K562 (cell line): ENCODE results near the gene ADGRL3. TPM values are rescaled to one million over a fixed set of nuclear protein-coding genes. Genes with fewer than 3 reads are reported as not detected.

Experiments
- ATAC-seq: fragments of 200-7000 bp; cut with Tn5 transposase; 3 replicates; pipeline ENCODE4 v1.9.1; 2020; ENCODE audit warnings: moderate library complexity
- BruUV-seq: library from RNA; stranded (reverse); fragments of 400-500 nt; replicated peaks from 2 replicates; lab custom pipeline; 2021; lab: Mats Ljungman, UMichigan
- CTCF ChIA-PET: fragments of 300-600 bp; formaldehyde crosslinking; extraction: SDS; loops from one replicate; lab custom pipeline; 2021; ENCODE audit warnings: low intra/inter-chr PET ratio; lab: Yijun Ruan, JAX
- POLR2A ChIA-PET: fragments of 300-600, 350-650 bp; sonication (Branson Sonifier 250); formaldehyde crosslinking; extraction: SDS; loops from one replicate; lab custom pipeline; 2021; ENCODE audit warnings: antibody characterized with exemption, inconsistent platforms; lab: Yijun Ruan, JAX
- DNase-seq, 4 experiments: peaks; one replicate each; pipeline versions ENCODE4 v3.0.0 to v3.0.0-alpha.2; 2011 to 2018; ENCODE audit warnings: low spot score in 3 of 4, mixed read lengths in 3 of 4; ENCODE audit errors: extremely low read depth in 1 of 4
- FAIRE-seq: peaks from 2 replicates; lab custom pipeline; 2011; peaks lifted over from hg19 to GRCh38; lab: Jason Lieb, UNC
- H2AFZ ChIP-seq: 2 replicates; pipeline ENCODE4 v1.6.0; 2011; ENCODE audit warnings: low read depth, low read length, control low read depth, inconsistent platforms
- H3K27ac ChIP-seq: fragments of 200-600 bp; 3 replicates; pipeline ENCODE4 v1.8.0; 2011; ENCODE audit warnings: low read depth, mild to moderate bottlenecking, control low read depth, inconsistent platforms, low read length, moderate library complexity, mixed read lengths; ENCODE audit errors: extremely low read depth
- H3K27me3 ChIP-seq, 2 experiments: fragments of 300-600 bp in 1 of 2; 2 replicates in 1 of 2; 3 replicates in 1 of 2; pipeline versions ENCODE4 v1.6.0 to v1.8.0; 2011; ENCODE audit warnings: inconsistent platforms in 2 of 2, low read length in 2 of 2, mild to moderate bottlenecking in 1 of 2, mixed read lengths in 1 of 2, moderate library complexity in 1 of 2; ENCODE audit not compliant: control insufficient read depth in 2 of 2, insufficient read depth in 2 of 2
- H3K36me3 ChIP-seq: fragments of 300-600 bp; 3 replicates; pipeline ENCODE4 v1.8.0; 2011; ENCODE audit warnings: mild to moderate bottlenecking, low read length, inconsistent platforms; ENCODE audit not compliant: control insufficient read depth, insufficient read depth
- H3K4me1 ChIP-seq, 2 experiments: fragments of 200-600 bp in 1 of 2; replicated peaks in 1 of 2; 2 replicates in 1 of 2; 3 replicates in 1 of 2; pipeline versions ENCODE4 v1.5.1 to v1.8.0; 2011; ENCODE audit warnings: inconsistent platforms in 2 of 2, low read length in 2 of 2, mild to moderate bottlenecking in 1 of 2, mixed read lengths in 1 of 2, moderate library complexity in 1 of 2; ENCODE audit not compliant: control insufficient read depth in 2 of 2, insufficient read depth in 2 of 2
- H3K4me2 ChIP-seq: 2 replicates; pipeline ENCODE4 v1.6.1; 2011; ENCODE audit warnings: low read length, control low read depth, inconsistent platforms, mixed read lengths; ENCODE audit not compliant: insufficient read depth
- H3K4me3 ChIP-seq: fragments of 200-600 bp; sonication (generic), shearing (Covaris generic); 2 replicates; pipeline ENCODE4 v1.5.1; 2016; ENCODE audit warnings: control low read depth, inconsistent platforms
- H3K79me2 ChIP-seq: fragments of 200-600 bp; 3 replicates; pipeline ENCODE4 v1.8.0; 2011; ENCODE audit warnings: low read length, inconsistent platforms; ENCODE audit not compliant: control insufficient read depth, insufficient read depth
- H3K9ac ChIP-seq, 2 experiments: 2 replicates each; pipeline versions ENCODE4 v1.6.0 to v1.6.1; 2011; ENCODE audit warnings: low read depth in 2 of 2, low read length in 2 of 2, control low read depth in 1 of 2, inconsistent platforms in 1 of 2, mild to moderate bottlenecking in 1 of 2, mixed read lengths in 1 of 2; ENCODE audit not compliant: insufficient read depth in 1 of 2
- H3K9me1 ChIP-seq: one replicate; pipeline ENCODE4 v1.6.0; 2011; ENCODE audit warnings: inconsistent platforms, mild to moderate bottlenecking, low read length, moderate library complexity; ENCODE audit not compliant: control insufficient read depth, insufficient read depth
- H3K9me3 ChIP-seq: replicated peaks from 2 replicates; pipeline ENCODE4 v1.5.1; 2011; ENCODE audit warnings: low read depth, low read length, inconsistent platforms; ENCODE audit not compliant: control insufficient read depth, insufficient read depth
- H4K20me1 ChIP-seq: replicated peaks from 2 replicates; pipeline ENCODE4 v1.6.1; 2011; ENCODE audit warnings: low read length, inconsistent platforms, mixed read lengths; ENCODE audit not compliant: control insufficient read depth, insufficient read depth
- AFF4 ChIP-seq: sonication (generic); formaldehyde crosslinking; IDR thresholded peaks from 2 replicates; pipeline ENCODE4 v1.8.0; 2023; ENCODE audit warnings: mild to moderate bottlenecking, missing genetic modification reagents
- CCAR2 ChIP-seq: fragments of 200-400 bp; formaldehyde crosslinking; IDR thresholded peaks from 2 replicates; pipeline ENCODE4 v1.6.1; 2017; ENCODE audit warnings: mild to moderate bottlenecking, low read depth, low read length
- CTCF ChIP-seq, 3 experiments: IDR thresholded peaks in 2 of 3; conservative IDR thresholded peaks in 1 of 3; 2 replicates each; pipeline ENCODE4 v1.5.1; 2011 to 2012; ENCODE audit warnings: low read length in 3 of 3, mild to moderate bottlenecking in 3 of 3, control low read depth in 2 of 3, improper control_type of control experiment in 1 of 3, inconsistent platforms in 1 of 3, low read depth in 1 of 3, mixed read lengths in 1 of 3, moderate library complexity in 1 of 3; ENCODE audit not compliant: insufficient read depth in 2 of 3
- GABPB1 ChIP-seq: sonication (generic); formaldehyde crosslinking; IDR thresholded peaks from 2 replicates; pipeline ENCODE4 v1.8.0; 2022; ENCODE audit warnings: mild to moderate bottlenecking, missing genetic modification reagents
- KDM5B ChIP-seq: fragments of 200-600 bp; sonication (generic); IDR thresholded peaks from 2 replicates; pipeline ENCODE4 v1.6.1; 2012; ENCODE audit warnings: low read depth, mild to moderate bottlenecking, moderate library complexity, low read length, control low read depth, inconsistent platforms; ENCODE audit not compliant: insufficient replicate concordance
- RNF2 ChIP-seq: sonication (generic); IDR thresholded peaks from 2 replicates; pipeline ENCODE4 v1.6.1; 2016
- USF2 ChIP-seq: sonication (generic); formaldehyde crosslinking; IDR thresholded peaks from 2 replicates; pipeline ENCODE4 v1.5.0; 2020; ENCODE audit warnings: missing genetic modification reagents
- XRCC4 ChIP-seq: IDR thresholded peaks from one replicate; pipeline ENCODE4 v1.6.1; 2011; ENCODE audit not compliant: insufficient read depth, insufficient read length; ENCODE audit errors: extremely low read depth
- ZHX1 ChIP-seq: fragments of 150-350 bp; conservative IDR thresholded peaks from 2 replicates; pipeline ENCODE4 v1.6.1; 2014; ENCODE audit warnings: low read length
- ZNF354B ChIP-seq: fragments of 250-450 bp; sonication (Bioruptor Pico); IDR thresholded peaks from 2 replicates; pipeline ENCODE4 v1.4.0; 2020
- ZNF740 ChIP-seq, 3 experiments: fragments of 200-800 bp in 1 of 3; sonication (Bioruptor generic) in 1 of 3; sonication (generic) in 1 of 3; formaldehyde crosslinking in 1 of 3; IDR thresholded peaks; 2 replicates each; pipeline versions ENCODE4 v1.6.1 to v1.8.0; 2016 to 2022; ENCODE audit warnings: mild to moderate bottlenecking in 2 of 3, missing compliant biosample characterization in 2 of 3, missing genetic modification characterization in 2 of 3, missing genetic modification reagents in 1 of 3
- ZNF780A ChIP-seq: fragments of 250-450 bp; sonication (Bioruptor Pico); IDR thresholded peaks from 2 replicates; pipeline ENCODE4 v1.5.0; 2021; ENCODE audit warnings: mild to moderate bottlenecking
- WGBS: fragments of 100-300 bp; shearing (Covaris generic); methylation state at CpG from one replicate; pipeline ENCODE4 v1.1.6; 2016; ENCODE audit warnings: low coverage, mixed read lengths; ENCODE audit not compliant: insufficient coverage; ENCODE audit errors: missing lambda C conversion rate; 5-methylcytosine and 5-hydroxymethylcytosine counted together
- in situ Hi-C: fragments of 300-500 bp; cut with MboI; formaldehyde crosslinking; loops from 4 replicates; pipeline ENCODE4 v1.15.0; 2018; ENCODE audit warnings: inconsistent platforms, mixed read lengths
- intact Hi-C: fragments of 100-400 bp; cut with micrococcal nuclease; formaldehyde crosslinking; loops from 2 replicates; pipeline ENCODE4 v1.14.2; 2022
- polyA plus RNA-seq, 8 experiments: library from polyadenylated mRNA; depleted of rRNA in 4 of 8; stranded (reverse) in 5 of 8; unstranded in 3 of 8; fragments of >200 nt; fragmentation: Nextera tagmentation in 2 of 8; fragmentation: Illumina TruSeq in 1 of 8; extraction: Ambion mirVana in 2 of 8; extraction: Trizol in 1 of 8; gene quantifications; 2 replicates each; pipeline versions ENCODE4 v1.2.1 to v1.2.3, GENCODE V29; 2011 to 2014; ENCODE audit warnings: inconsistent platforms in 1 of 8, missing spikeins in 1 of 8
- total RNA-seq, 7 experiments: library from RNA; depleted of rRNA in 6 of 7; stranded (reverse); fragments of >200 nt in 6 of 7; fragmentation: Illumina TruSeq in 2 of 7; extraction: Trizol in 2 of 7; gene quantifications; 2 replicates each; pipeline versions ENCODE4 v1.2.1 to v1.2.3, GENCODE V29; 2011 to 2021; ENCODE audit warnings: low replicate concordance in 1 of 7

Gene ADGRL3
- total and polyA plus RNA-seq, 9 of the 15 experiments (the other 6 are each of a cell fraction or from before 2014, with no cell fraction given): 0.03 to 0.14 (median 0.04) TPM; not detected in 2

GRCh38 chr4:61772126-61772525, 572.0 kb downstream of the ADGRL3 start:
- ATAC-seq (no peak), FAIRE-seq (no peak), DNase-seq (no peak)
- Histone ChIP-seq H2AFZ (no peak overlapping the region), H3K79me2 (no peaks in the 10 kb centered on the region), H3K27me3 (no peaks in the 10 kb centered on the region), H3K9ac (no peak overlapping the region), H3K4me3 (no peak overlapping the region), H3K9me1 (no peaks in the 10 kb centered on the region), H3K4me1 (no peaks in the 10 kb centered on the region), H4K20me1 (no peaks in the 10 kb centered on the region), H3K27ac (no peak overlapping the region), H3K9me3 (no peaks in the 10 kb centered on the region), H3K4me2 (no peak overlapping the region), H3K36me3 (no peaks in the 10 kb centered on the region)
- BruUV-seq: no TSS peak
- 0% methylated on average over 1 of the region's 1 CpG for WGBS
- ChIA-PET POLR2A (no interaction called here), CTCF (no interaction called here)
- in situ Hi-C loops (no loop called here), intact Hi-C loops (no loop called here)
- TF ChIP-seq GABPB1 (CRISPR knock-in tag) (no peak), AFF4 (CRISPR knock-in tag) (no peak), XRCC4 (no peak), ZNF740 (CRISPR knock-in tag; IDR thresholded peaks at IDR 0.05) (no peak), ZNF740 (tag; IDR thresholded peaks at IDR 0.05) (no peak), ZHX1 (no peak), RNF2 (no peak), CTCF (IDR thresholded peaks at IDR 0.05 in 2 of 3, conservative IDR thresholded peaks at IDR 0.05 in 1 of 3; ENCODE audit: insufficient read depth in 2 of 3, low read depth in 1 of 3, low read length in 3 of 3) (no peak), USF2 (no peak), CCAR2 (no peak), ZNF354B (no peak), ZNF780A (CRISPR knock-in tag) (no peak), KDM5B (no peak)
